Mesenchymal stem cell (in vitro differentiated cells and primary cell): ENCODE measurements around the gene PICALM.

Experiments used
- DNase-seq: peaks from one replicate; pipeline ENCODE4 v3.0.0-alpha.2; 2013
- H2AFZ ChIP-seq: one replicate; pipeline ENCODE4 v1.6.1; 2013; ENCODE audit warnings: low read depth, mild to moderate bottlenecking, control low read depth, inconsistent platforms, low read length, moderate library complexity
- H2AK5ac ChIP-seq: 2 replicates; pipeline ENCODE4 v1.6.1; 2013; ENCODE audit warnings: low read length, moderate library complexity, mild to moderate bottlenecking, inconsistent platforms; ENCODE audit not compliant: severe bottlenecking
- H2BK120ac ChIP-seq: one replicate; pipeline ENCODE4 v1.6.1; 2013; ENCODE audit warnings: low read depth, mild to moderate bottlenecking, inconsistent platforms, low read length, moderate library complexity
- H2BK12ac ChIP-seq, 2 experiments: one replicate each; pipeline ENCODE4 v1.6.1; 2013; ENCODE audit warnings: inconsistent platforms in 2 of 2, low read length in 2 of 2, mild to moderate bottlenecking in 2 of 2, moderate library complexity in 2 of 2, control low read depth in 1 of 2
- H2BK15ac ChIP-seq: one replicate; pipeline ENCODE4 v1.6.1; 2013; ENCODE audit warnings: mild to moderate bottlenecking, low read depth, inconsistent platforms; ENCODE audit not compliant: poor library complexity, severe bottlenecking
- H2BK5ac ChIP-seq: 2 replicates; pipeline ENCODE4 v1.6.1; 2013; ENCODE audit warnings: low read depth, mild to moderate bottlenecking, low read length, control low read depth, inconsistent platforms; ENCODE audit not compliant: poor library complexity, severe bottlenecking
- H3K14ac ChIP-seq, 2 experiments: one replicate each; pipeline ENCODE4 v1.6.1; 2013; ENCODE audit warnings: inconsistent platforms in 2 of 2, low read length in 2 of 2, control low read depth in 1 of 2, mild to moderate bottlenecking in 1 of 2, moderate library complexity in 1 of 2
- H3K18ac ChIP-seq, 2 experiments: one replicate each; pipeline ENCODE4 v1.6.1; 2013; ENCODE audit warnings: inconsistent platforms in 2 of 2, low read length in 2 of 2, control low read depth in 1 of 2, low read depth in 1 of 2, mild to moderate bottlenecking in 1 of 2
- H3K23ac ChIP-seq, 2 experiments: one replicate each; pipeline ENCODE4 v1.6.1; 2013; ENCODE audit warnings: inconsistent platforms in 2 of 2, low read length in 2 of 2, mild to moderate bottlenecking in 2 of 2, moderate library complexity in 2 of 2, control low read depth in 1 of 2
- H3K27ac ChIP-seq: 2 replicates; pipeline ENCODE4 v1.5.1; 2013; ENCODE audit warnings: mild to moderate bottlenecking, moderate library complexity, low read length, control low read depth, inconsistent platforms; ENCODE audit not compliant: poor library complexity, severe bottlenecking
- H3K27me3 ChIP-seq, 2 experiments: 2 replicates each; pipeline versions ENCODE4 v1.6.1 to v1.7.0; 2013; ENCODE audit warnings: low read length in 2 of 2, mild to moderate bottlenecking in 2 of 2, moderate library complexity in 2 of 2, control low read depth in 1 of 2, inconsistent platforms in 1 of 2; ENCODE audit not compliant: control insufficient read depth in 1 of 2, insufficient read depth in 1 of 2
- H3K36me3 ChIP-seq, 2 experiments: 2 replicates each; pipeline versions ENCODE4 v1.6.1 to v1.7.0; 2013; ENCODE audit warnings: low read length in 2 of 2, control low read depth in 1 of 2, inconsistent platforms in 1 of 2, low read depth in 1 of 2, mild to moderate bottlenecking in 1 of 2; ENCODE audit not compliant: insufficient read depth in 2 of 2, control insufficient read depth in 1 of 2
- H3K4ac ChIP-seq, 2 experiments: one replicate each; pipeline ENCODE4 v1.6.1; 2013; ENCODE audit warnings: inconsistent platforms in 2 of 2, low read length in 2 of 2, mild to moderate bottlenecking in 2 of 2, moderate library complexity in 2 of 2, control low read depth in 1 of 2, low read depth in 1 of 2
- H3K4me1 ChIP-seq: 2 replicates; pipeline ENCODE4 v1.6.1; 2013; ENCODE audit warnings: low read depth, low read length, control low read depth; ENCODE audit not compliant: control insufficient read depth, insufficient read depth
- H3K4me2 ChIP-seq: 2 replicates; pipeline ENCODE4 v1.6.1; 2013; ENCODE audit warnings: low read length, mild to moderate bottlenecking, inconsistent platforms; ENCODE audit not compliant: poor library complexity, severe bottlenecking
- H3K4me3 ChIP-seq, 2 experiments: 2 replicates each; pipeline versions ENCODE4 v1.5.1 to v1.7.0; 2013; ENCODE audit warnings: low read length in 2 of 2, mild to moderate bottlenecking in 2 of 2, control low read depth in 1 of 2, low read depth in 1 of 2; ENCODE audit not compliant: insufficient read depth in 1 of 2
- H3K79me1 ChIP-seq: replicated peaks from 2 replicates; pipeline ENCODE4 v1.6.1; 2013; ENCODE audit warnings: mild to moderate bottlenecking, control low read depth, low read length, inconsistent platforms; ENCODE audit not compliant: poor library complexity, severe bottlenecking
- H3K9ac ChIP-seq: 2 replicates; pipeline ENCODE4 v1.7.0; 2013; ENCODE audit warnings: mild to moderate bottlenecking, low read length, moderate library complexity
- H3K9me3 ChIP-seq: 2 replicates; pipeline ENCODE4 v1.7.0; 2013; ENCODE audit warnings: mild to moderate bottlenecking, low read length; ENCODE audit not compliant: control insufficient read depth
- H4K8ac ChIP-seq: one replicate; pipeline ENCODE4 v1.6.1; 2013; ENCODE audit warnings: inconsistent platforms, mild to moderate bottlenecking, low read length, moderate library complexity
- H4K91ac ChIP-seq: one replicate; pipeline ENCODE4 v1.6.1; 2013; ENCODE audit warnings: mild to moderate bottlenecking, low read length, inconsistent platforms
- WGBS: methylation state at CpG from one replicate; pipeline ENCODE4 v1.1.7; 2013; ENCODE audit warnings: mixed read lengths; 5-methylcytosine and 5-hydroxymethylcytosine counted together

The PICALM gene

DNA sequence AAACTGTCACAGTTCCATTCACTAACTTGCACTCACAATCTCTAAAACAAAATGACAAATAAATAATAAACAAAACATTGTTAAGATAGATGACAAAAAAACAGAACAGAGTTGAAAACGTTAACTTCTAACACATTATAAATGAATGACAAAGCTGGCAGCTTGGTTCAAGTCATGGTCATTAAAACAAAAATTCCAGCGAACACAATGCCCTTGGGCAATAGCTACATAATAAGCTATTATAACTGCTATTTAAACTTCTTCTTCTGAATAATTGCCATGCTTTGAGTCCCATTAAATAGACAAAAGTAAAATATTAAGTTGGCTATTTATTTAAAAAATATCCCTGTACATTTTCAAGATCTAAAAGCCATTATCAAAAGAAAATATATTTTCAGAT is 54.7 kb downstream of the PICALM start:
- H2BK12ac ChIP-seq, result no peak overlapping the region
- 90% methylated on average over 2 of the region's 2 CpGs for WGBS
- H3K27ac ChIP-seq, result no peak overlapping the region
- H3K4me3 ChIP-seq, result no peak overlapping the region
- no peak overlapping the region for H2AK5ac ChIP-seq
- H3K4me2 ChIP-seq, result no peak overlapping the region
- H2BK5ac ChIP-seq, result no peak overlapping the region
- H2AFZ ChIP-seq, result no peak overlapping the region
- DNase-seq, result no peak
- H2BK120ac ChIP-seq, result no peak overlapping the region
- no peak overlapping the region for H2BK15ac ChIP-seq
- H3K18ac ChIP-seq, result no peak overlapping the region
- peaks cover 3% of the 10 kb centered on the region for H3K79me1 ChIP-seq
- no peaks in the 10 kb centered on the region for H3K9me3 ChIP-seq
- H4K91ac ChIP-seq, result no peak overlapping the region
- H3K14ac ChIP-seq, result no peak overlapping the region
- H3K23ac ChIP-seq, result no peak overlapping the region
- H4K8ac ChIP-seq, result no peak overlapping the region
- H3K4ac ChIP-seq, result no peak overlapping the region
- peak overlapping the region; percentile 18 for H3K9ac ChIP-seq
- no peaks in the 10 kb centered on the region for H3K4me1 ChIP-seq
- no peaks in the 10 kb centered on the region for H3K27me3 ChIP-seq
- H3K36me3 ChIP-seq, result peaks cover 9 to 86% of the 10 kb centered on the region in 2 experiments

GRCh38 chr11:86013713-86014112 is 55.2 kb downstream of the PICALM start:
- Histone ChIP-seq H3K4me1 (no peaks in the 10 kb centered on the region), H3K4ac (no peak overlapping the region), H3K18ac (no peak overlapping the region), H3K9ac (no peak overlapping the region), H3K36me3 (peaks cover 12 to 81% of the 10 kb centered on the region in 2 experiments), H3K9me3 (no peaks in the 10 kb centered on the region), H2BK15ac (no peak overlapping the region), H2BK5ac (no peak overlapping the region), H3K23ac (no peak overlapping the region), H4K91ac (no peak overlapping the region), H2BK120ac (no peak overlapping the region), H2AK5ac (no peak overlapping the region), H2AFZ (no peak overlapping the region), H3K4me2 (no peak overlapping the region), H2BK12ac (no peak overlapping the region), H3K27ac (no peak overlapping the region), H3K79me1 (peaks cover 3% of the 10 kb centered on the region), H3K27me3 (no peaks in the 10 kb centered on the region), H3K4me3 (no peak overlapping the region), H3K14ac (no peak overlapping the region), H4K8ac (no peak overlapping the region)
- no peak for DNase-seq

- Histone ChIP-seq H3K9me3 (no peaks in the 10 kb centered on the region), H4K91ac (no peak overlapping the region), H3K4me1 (no peaks in the 10 kb centered on the region), H2AFZ (no peak overlapping the region), H2BK12ac (no peak overlapping the region), H3K4me2 (no peak overlapping the region), H2AK5ac (no peak overlapping the region), H3K9ac (no peak overlapping the region), H3K18ac (no peak overlapping the region), H4K8ac (no peak overlapping the region), H2BK120ac (no peak overlapping the region), H3K27ac (no peak overlapping the region), H3K79me1 (peaks cover 9% of the 10 kb centered on the region), H3K23ac (no peak overlapping the region), H3K27me3 (no peaks in the 10 kb centered on the region), H2BK5ac (no peak overlapping the region), H3K4ac (no peak overlapping the region), H3K36me3 (peaks cover 18 to 80% of the 10 kb centered on the region in 2 experiments), H3K14ac (no peak overlapping the region), H2BK15ac (no peak overlapping the region), H3K4me3 (no peak overlapping the region)
- 100% methylated on average over 1 of the region's 1 CpG for WGBS
- DNase-seq, result no peak
Measured at GRCh38 chr11:86011175-86011574, 57.7 kb downstream of the PICALM start.

DNA sequence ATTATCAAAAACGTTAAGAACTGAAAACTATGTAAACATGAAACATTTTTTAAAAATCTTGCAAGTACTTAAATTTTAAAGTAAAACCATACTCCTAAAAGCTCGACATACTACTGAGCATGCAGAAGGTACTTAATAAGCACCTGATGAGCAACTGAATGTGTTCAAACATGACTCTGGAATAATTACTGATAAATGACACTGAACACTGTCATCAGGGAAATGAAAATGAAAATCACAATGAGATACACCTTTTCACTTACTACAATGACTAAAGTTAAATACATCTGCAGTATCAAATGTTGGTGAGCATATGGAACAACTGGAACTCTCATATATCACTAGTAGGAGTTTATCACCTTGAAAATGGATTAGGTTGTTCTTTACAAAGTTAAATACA is 65.2 kb downstream of the PICALM start:
- Histone ChIP-seq H2AK5ac (no peak overlapping the region), H2AFZ (no peak overlapping the region), H3K79me1 (peaks cover 19% of the 10 kb centered on the region), H3K9me3 (no peaks in the 10 kb centered on the region), H3K4me1 (no peaks in the 10 kb centered on the region), H2BK12ac (no peak overlapping the region), H4K91ac (no peak overlapping the region), H3K14ac (no peak overlapping the region), H3K4ac (no peak overlapping the region), H4K8ac (no peak overlapping the region), H3K23ac (no peak overlapping the region), H3K27ac (no peak overlapping the region), H3K27me3 (no peaks in the 10 kb centered on the region), H3K4me3 (no peak overlapping the region), H3K18ac (no peak overlapping the region), H3K36me3 (peaks cover 19 to 94% of the 10 kb centered on the region in 2 experiments), H2BK15ac (no peak overlapping the region), H3K4me2 (no peak overlapping the region), H2BK5ac (no peak overlapping the region), H2BK120ac (no peak overlapping the region), H3K9ac (no peak overlapping the region)
- no CpG with 5 or more reads among the region's 2 CpGs for WGBS
- DNase-seq, result no peak
